Mucosa of stomach (tissue), 1 donor: ENCODE data around the gene ATG5.

Experiments
- H3K27me3 ChIP-seq: one replicate; pipeline ENCODE4 v1.7.0; 2013; ENCODE audit warnings: mild to moderate bottlenecking, low read length; ENCODE audit not compliant: control insufficient read depth, insufficient read depth
- H3K36me3 ChIP-seq: one replicate; pipeline ENCODE4 v1.7.0; 2013; ENCODE audit warnings: low read length; ENCODE audit not compliant: control insufficient read depth, insufficient read depth
- H3K4me1 ChIP-seq: one replicate; pipeline ENCODE4 v1.7.0; 2013; ENCODE audit warnings: mild to moderate bottlenecking, low read length; ENCODE audit not compliant: control insufficient read depth, insufficient read depth
- H3K4me3 ChIP-seq: one replicate; pipeline ENCODE4 v1.7.0; 2013; ENCODE audit warnings: low read length
- H3K9ac ChIP-seq: one replicate; pipeline ENCODE4 v1.7.0; 2013; ENCODE audit warnings: mild to moderate bottlenecking, low read length, moderate library complexity
- H3K9me3 ChIP-seq: one replicate; pipeline ENCODE4 v1.7.0; 2013; ENCODE audit warnings: mild to moderate bottlenecking, low read length, moderate library complexity; ENCODE audit not compliant: control insufficient read depth
- donor health status: Pancreatic carcinoma.

ATG5 gene

GRCh38 chr6:106183430-106183829, 142.1 kb downstream of the ATG5 start:
- Histone ChIP-seq H3K27me3 (no peaks in the 10 kb centered on the region), H3K4me1 (no peaks in the 10 kb centered on the region), H3K9me3 (no peaks in the 10 kb centered on the region), H3K9ac (no peak overlapping the region), H3K36me3 (no peaks in the 10 kb centered on the region), H3K4me3 (no peak overlapping the region)

GRCh38 chr6:106182455-106182854, 143.1 kb downstream of the ATG5 start:
- Histone ChIP-seq H3K4me3 (no peak overlapping the region), H3K36me3 (no peaks in the 10 kb centered on the region), H3K27me3 (no peaks in the 10 kb centered on the region), H3K4me1 (no peaks in the 10 kb centered on the region), H3K9ac (no peak overlapping the region), H3K9me3 (no peaks in the 10 kb centered on the region)

GRCh38 chr6:106181664-106182418, 143.7 kb downstream of the ATG5 start:
- Histone ChIP-seq H3K4me3 (no peak overlapping the region), H3K9ac (no peak overlapping the region), H3K27me3 (no peaks in the 10 kb centered on the region), H3K36me3 (no peaks in the 10 kb centered on the region), H3K9me3 (no peaks in the 10 kb centered on the region), H3K4me1 (peaks cover 4% of the 10 kb centered on the region)

GRCh38 chr6:106180208-106180607, 145.4 kb downstream of the ATG5 start:
- no peaks in the 10 kb centered on the region for H3K27me3 ChIP-seq
- H3K4me1 ChIP-seq = peaks cover 5% of the 10 kb centered on the region
- no peak overlapping the region for H3K4me3 ChIP-seq
- no peaks in the 10 kb centered on the region for H3K36me3 ChIP-seq
- H3K9me3 ChIP-seq = no peaks in the 10 kb centered on the region
- no peak overlapping the region for H3K9ac ChIP-seq

GRCh38 chr6:106178900-106179299, 146.7 kb downstream of the ATG5 start:
- H3K36me3 ChIP-seq = no peaks in the 10 kb centered on the region
- H3K4me1 ChIP-seq = peaks cover 5% of the 10 kb centered on the region
- no peaks in the 10 kb centered on the region for H3K27me3 ChIP-seq
- no peak overlapping the region for H3K9ac ChIP-seq
- H3K9me3 ChIP-seq = no peaks in the 10 kb centered on the region
- no peak overlapping the region for H3K4me3 ChIP-seq

GRCh38 chr6:106177786-106178185, 147.8 kb downstream of the ATG5 start:
- no peaks in the 10 kb centered on the region for H3K36me3 ChIP-seq
- no peaks in the 10 kb centered on the region for H3K9me3 ChIP-seq
- no peaks in the 10 kb centered on the region for H3K27me3 ChIP-seq
- H3K9ac ChIP-seq = no peak overlapping the region
- peaks cover 5% of the 10 kb centered on the region for H3K4me1 ChIP-seq
- H3K4me3 ChIP-seq = no peak overlapping the region

- Histone ChIP-seq H3K4me1 (peaks cover 5% of the 10 kb centered on the region), H3K9ac (no peak overlapping the region), H3K27me3 (no peaks in the 10 kb centered on the region), H3K36me3 (no peaks in the 10 kb centered on the region), H3K9me3 (no peaks in the 10 kb centered on the region), H3K4me3 (no peak overlapping the region)
Measured at GRCh38 chr6:106173124-106173879, 152.3 kb downstream of the ATG5 start.

- Histone ChIP-seq H3K9me3 (no peaks in the 10 kb centered on the region), H3K9ac (no peak overlapping the region), H3K27me3 (no peaks in the 10 kb centered on the region), H3K36me3 (no peaks in the 10 kb centered on the region), H3K4me3 (no peak overlapping the region), H3K4me1 (no peaks in the 10 kb centered on the region)
Measured at GRCh38 chr6:106170030-106170791, 155.3 kb downstream of the ATG5 start.

GRCh38 chr6:106169517-106169916, 156.0 kb downstream of the ATG5 start:
- H3K4me1 ChIP-seq = no peaks in the 10 kb centered on the region
- no peak overlapping the region for H3K4me3 ChIP-seq
- H3K9me3 ChIP-seq = no peaks in the 10 kb centered on the region
- no peaks in the 10 kb centered on the region for H3K27me3 ChIP-seq
- H3K36me3 ChIP-seq = no peaks in the 10 kb centered on the region
- no peak overlapping the region for H3K9ac ChIP-seq

- Histone ChIP-seq H3K36me3 (no peaks in the 10 kb centered on the region), H3K9ac (no peak overlapping the region), H3K4me1 (no peaks in the 10 kb centered on the region), H3K9me3 (no peaks in the 10 kb centered on the region), H3K4me3 (no peak overlapping the region), H3K27me3 (no peaks in the 10 kb centered on the region)
Measured at GRCh38 chr6:106168097-106168888, 157.3 kb downstream of the ATG5 start.

- no peaks in the 10 kb centered on the region for H3K36me3 ChIP-seq
- H3K9ac ChIP-seq = no peak overlapping the region
- H3K27me3 ChIP-seq = no peaks in the 10 kb centered on the region
- no peaks in the 10 kb centered on the region for H3K9me3 ChIP-seq
- no peaks in the 10 kb centered on the region for H3K4me1 ChIP-seq
- no peak overlapping the region for H3K4me3 ChIP-seq
Measured at GRCh38 chr6:106167096-106167814, 158.3 kb downstream of the ATG5 start.
